HG03039 (cell line): ENCODE data around the gene CFAP90.

ENCODE experiments used
- ATAC-seq: cut with Tn5 transposase; IDR thresholded peaks from one replicate; pipeline ENCODE4 v1.9.1; 2021; ENCODE audit warnings: mild to moderate bottlenecking, moderate library complexity; ENCODE audit not compliant: unreplicated experiment

CFAP90 gene

DNA sequence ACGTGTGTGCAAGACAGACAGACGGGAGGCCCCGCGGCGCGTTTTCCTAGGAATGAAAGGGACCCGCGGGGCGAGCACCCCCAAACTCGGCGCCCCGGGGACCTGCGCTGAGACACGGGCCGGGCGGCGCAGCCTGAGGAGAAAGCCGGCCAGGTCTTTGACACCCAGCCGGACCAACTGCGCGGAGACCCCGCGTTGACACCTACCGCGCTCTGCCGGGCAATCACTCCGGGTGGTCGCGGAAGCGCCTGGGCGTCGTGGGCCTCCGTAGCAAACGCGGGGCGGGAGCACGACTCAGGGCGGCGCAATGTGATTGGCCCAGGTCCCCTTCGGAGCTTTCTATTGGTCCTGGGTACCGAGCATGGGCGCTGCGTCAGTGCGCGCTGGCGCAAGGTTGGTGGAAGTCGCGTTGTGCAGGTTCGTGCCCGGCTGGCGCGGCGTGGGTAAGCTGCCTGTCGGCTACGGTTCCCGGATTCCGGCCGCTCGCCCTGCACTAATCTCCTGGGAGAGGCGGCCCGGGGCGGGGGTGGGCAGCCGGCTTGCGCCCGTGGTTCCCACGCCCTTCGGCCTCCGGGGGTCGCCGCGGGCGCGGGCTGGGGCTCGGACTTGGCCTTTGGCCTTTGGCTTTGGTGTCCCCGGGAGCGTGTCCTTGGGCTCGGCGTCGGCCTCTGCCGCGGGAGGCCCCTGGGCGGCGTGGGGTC is 18.0 kb upstream of the CFAP90 start, which contains the start of the genes FASTKD3 and MTRR:
Gene FASTKD3, minus strand, starts transcription at position 259 of the 701 bp plus-strand sequence. CDS start 948 bp downstream, outside the sequence.
Gene MTRR, plus strand, starts transcription at position 376 of the 701 bp plus-strand sequence. CDS start 1,647 bp downstream, outside the sequence.
- peak; percentile 98 for ATAC-seq

DNA sequence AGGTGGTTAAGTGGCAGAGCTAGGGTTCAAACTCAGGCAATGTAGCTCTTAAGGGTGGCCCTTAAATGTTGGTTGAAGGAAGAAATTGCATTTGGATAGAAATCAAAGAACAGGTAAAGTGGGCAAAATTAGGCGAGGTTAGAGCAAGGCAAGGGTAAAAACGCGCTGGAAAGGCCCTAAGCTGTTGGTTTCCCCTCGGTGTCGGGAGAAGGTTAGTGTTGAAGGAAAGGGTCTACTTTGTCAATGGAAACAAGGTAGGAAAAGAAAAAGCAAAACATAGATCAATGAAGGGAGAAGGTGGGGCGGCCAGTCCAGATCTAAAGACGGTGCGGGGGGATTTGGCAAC is 17.5 kb upstream of the CFAP90 start:
- ATAC-seq: no peak

DNA sequence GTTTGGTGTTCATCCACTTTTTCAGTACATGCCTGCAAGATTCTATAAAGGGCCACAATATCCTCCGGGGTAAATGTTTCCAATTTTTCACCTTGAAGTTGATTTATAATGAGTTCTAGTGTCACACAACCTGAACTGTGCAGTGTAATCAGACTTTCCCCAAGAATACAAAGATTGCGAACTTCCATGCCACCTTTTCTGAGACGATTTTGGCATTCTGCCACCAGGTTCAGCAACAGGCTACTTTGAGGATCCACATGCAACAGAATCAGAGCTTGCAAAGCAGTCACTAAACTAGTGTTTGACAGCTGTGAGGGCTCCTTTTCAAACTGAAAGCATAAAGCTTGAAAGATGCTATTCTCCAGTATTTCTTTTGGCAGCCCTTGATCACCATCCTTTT is 16.3 kb upstream of the CFAP90 start:
- ATAC-seq: no peak

DNA sequence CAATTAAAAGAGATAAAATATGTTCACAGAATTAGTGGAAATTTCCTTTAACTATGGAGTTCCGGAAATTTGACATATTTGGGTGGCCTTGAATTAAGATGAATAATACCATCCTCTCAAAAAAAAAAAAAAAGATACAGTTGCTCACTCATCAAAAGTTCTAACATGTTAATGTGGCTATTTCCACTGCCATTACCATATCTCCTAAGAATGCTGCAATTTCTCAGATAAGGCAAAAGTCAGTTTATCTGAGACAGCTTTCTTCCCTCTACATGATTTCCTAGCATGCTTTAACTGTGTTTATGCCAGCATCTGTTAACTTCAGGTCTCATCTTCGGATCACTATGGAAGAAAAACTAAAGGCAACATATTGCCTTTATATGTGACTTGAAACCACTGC is 15.3 kb upstream of the CFAP90 start:
- no peak for ATAC-seq

DNA sequence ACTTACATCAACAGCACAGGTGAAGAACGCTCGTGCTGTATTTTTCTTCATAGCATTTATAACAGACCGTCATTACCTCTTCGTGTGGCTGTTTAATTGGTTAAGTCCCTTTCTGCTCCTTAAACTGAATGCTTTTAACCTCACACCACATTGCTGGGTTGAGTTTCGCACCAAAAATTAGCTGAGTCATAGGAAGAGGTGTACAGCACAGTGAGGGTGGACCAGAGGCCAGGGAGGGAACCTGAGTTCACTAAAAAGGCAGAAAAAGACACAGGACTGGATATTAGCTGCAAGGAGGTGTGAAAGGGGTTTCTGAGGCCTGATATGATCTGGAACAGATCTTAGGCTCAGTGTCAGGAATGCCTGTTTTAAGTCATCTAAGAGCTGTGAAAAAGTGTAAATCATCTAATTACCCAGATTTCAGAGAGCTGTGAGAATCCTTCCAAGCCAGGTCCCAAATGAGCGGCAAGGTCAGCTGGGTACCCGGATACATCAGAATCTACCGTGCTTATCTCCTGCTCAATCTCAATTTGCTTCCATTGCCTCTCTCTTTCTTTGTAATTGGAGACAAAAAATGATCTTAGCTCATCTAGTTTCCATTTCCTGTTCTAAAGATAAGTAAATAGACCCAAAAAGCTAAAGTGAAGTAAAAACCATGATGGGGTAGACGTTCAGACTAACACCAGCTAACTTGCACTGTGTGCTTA is 7.1 kb upstream of the CFAP90 start:
- no peak for ATAC-seq

DNA sequence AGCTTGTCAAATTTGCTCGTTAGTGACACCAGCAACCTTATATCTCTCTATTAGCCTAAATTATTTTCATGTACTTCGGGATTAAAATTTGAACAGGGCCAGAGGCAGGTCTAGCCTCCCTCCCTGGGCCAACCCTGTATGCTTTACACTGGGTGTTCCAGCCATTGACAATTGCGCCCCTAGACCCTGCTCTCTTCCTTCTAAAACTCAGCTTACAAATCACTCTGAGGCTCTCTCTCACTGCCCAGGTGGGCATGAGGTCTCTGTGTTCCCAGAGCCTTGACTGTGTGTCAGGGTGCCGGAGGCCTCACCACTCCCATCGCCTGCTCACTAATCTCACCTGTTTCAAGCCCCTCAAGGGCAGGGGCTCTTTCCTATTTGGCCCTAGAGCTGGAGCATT is 6.4 kb upstream of the CFAP90 start:
- ATAC-seq: no peak

DNA sequence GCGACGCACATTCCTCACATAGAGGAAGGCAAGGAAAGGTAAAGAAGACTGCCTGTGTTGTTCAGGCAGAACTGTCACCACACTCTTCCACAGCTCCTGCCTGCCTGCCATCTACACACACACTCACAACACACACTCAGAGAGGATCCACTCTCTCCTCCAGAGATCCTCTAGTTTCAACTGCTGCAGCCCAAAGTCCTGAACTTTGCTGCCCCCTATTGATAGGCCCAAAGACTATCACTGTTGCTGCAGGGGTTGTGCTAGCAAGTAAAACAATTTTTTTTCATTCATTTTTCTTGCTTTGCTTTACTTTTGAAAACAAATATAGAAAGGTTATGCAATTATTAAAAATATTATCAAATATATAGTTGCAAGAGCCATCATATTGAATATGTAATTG is 5.9 kb upstream of the CFAP90 start:
- no peak for ATAC-seq

DNA sequence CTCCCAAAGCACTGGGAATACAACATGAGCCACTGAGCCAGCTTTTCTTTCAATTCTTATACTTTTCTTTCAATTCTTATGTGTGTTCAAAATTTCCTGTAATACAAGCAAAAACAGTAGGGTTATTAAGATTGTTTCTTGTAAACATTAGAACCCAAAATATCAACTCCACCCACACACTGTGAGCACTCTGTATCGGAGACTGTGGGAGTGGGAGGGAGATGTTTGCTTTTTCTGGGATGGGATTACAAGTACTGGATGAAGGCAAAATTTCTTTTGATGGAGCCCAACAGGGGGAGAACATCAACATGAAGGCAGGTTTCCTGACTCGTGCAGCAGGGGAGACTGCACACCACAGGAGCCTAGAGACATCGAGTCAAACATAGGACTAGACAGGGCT is 4.7 kb upstream of the CFAP90 start:
- ATAC-seq: no peak

DNA sequence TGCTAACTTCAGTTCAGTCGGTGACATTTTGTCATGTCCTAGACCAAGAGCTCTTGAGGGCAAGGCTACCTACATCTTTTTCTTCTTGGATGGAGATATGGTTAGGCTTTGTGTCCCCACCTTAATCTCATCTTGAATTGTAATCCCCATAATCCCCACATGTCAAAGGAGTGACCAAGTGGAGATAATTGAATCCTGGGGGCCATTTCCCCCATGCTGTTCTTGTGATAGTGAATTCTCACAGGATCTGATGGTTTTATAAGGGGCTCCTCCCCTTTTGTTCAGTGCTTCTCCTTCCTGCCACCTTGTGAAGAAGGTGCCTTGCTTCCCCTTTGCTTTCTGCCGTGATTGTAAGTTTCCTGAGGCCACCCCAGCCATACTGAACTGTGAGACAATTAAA is 2.1 kb upstream of the CFAP90 start:
- ATAC-seq: no peak

DNA sequence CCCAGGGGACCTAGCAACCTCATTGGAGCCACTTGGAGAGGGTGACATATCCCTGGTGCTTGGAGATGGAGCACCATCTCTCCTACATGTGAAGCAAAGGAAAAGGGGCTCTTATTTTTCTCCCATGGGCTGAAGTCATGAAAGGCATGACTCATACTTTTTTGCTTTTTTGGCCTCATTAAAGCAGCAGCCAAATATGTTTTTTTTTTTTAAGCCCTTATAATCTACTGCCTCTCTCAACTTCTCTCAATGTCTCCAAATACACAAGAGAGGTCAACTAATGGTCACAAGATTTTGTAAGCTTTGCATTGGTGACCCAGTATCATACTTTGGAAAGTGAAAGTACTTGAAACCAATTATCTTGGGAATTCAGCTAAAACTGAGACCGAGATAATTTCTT is 1.6 kb upstream of the CFAP90 start:
- ATAC-seq: no peak

DNA sequence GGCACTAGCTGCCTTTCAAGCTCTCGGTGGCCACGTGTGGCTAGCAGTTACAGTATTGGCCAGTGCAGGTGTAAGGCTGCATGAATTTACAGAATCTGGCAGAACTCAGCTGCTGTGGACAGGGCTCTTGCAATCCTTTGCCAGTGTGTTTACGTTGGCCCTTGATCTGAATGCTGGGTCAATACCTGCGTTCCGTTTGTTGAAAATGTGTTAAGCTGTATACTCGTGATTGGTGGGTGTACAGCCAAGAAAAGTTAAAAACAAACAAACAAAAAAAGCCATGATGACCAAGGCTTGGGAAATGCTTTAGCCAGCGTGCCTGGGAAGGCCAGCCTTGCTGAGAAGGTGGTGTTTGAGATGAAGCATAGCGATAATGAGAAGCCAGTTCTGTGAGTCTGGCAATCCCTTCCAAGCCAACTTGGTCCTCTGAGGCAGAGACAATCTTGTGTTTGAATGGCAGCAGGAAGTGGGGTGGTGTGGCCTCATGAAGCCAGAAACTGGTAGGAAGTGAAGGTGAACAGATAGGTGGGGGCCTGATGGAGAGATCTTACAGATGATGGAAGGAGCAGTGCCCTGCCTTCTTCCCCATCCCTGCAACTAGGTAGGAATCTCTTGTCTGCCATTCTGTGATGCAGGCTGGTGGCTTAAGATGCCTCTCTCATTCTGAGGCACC is 820 bp upstream of the CFAP90 start:
- ATAC-seq: no peak

DNA sequence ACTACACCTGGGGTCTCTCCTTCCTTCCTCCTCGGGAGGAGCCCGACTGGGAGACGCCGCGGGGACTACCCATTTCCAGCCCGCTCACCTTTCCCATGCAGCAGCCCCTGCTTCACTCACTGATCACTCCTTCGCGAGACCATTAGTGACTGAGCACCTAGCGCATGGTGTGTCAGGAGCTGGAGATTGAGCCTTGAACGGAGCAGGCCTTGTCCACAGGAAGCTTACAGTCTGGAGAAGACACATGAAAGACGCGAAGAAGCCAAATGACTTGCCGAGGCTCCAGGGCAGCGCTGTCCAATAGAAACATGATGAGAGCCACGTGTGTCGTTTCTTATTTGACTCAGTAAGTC is 283 bp upstream of the CFAP90 start:
- no peak for ATAC-seq

DNA sequence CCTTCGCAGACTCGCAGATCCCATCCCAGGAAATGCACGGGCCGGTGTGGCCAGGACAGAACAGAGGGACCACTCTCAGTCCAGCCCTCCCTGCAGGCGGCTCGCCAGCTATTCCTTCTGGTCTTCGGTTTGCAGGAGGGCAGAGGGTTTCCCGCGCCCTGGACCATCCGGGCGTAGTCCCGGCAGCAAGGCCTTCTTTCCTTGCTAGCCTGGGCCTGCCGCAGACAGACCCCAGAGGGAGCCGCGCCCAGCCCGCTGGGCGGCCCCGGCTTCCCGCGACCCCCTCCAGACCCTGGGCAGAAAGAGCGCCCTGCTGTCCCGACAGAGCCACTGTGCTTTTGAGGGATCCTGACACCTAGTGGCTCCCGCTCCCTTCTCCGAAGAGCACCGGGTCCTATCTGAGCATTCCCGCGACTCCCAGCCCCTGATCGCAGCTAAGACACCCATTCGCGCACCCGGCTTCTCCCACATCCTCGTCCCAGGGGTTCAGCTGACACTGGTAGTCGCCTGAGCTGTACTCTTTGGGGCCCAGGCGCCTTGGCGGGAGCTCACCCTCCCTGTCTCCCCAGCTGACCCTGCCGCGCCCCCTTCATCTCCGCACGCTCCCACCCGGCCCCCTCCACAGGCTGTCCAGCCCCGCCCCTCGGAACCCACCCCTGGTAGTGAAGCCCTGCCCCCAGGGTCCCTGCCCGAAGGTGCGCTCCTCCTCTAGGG is 1.1 kb downstream of the CFAP90 start:
- ATAC-seq: no peak

DNA sequence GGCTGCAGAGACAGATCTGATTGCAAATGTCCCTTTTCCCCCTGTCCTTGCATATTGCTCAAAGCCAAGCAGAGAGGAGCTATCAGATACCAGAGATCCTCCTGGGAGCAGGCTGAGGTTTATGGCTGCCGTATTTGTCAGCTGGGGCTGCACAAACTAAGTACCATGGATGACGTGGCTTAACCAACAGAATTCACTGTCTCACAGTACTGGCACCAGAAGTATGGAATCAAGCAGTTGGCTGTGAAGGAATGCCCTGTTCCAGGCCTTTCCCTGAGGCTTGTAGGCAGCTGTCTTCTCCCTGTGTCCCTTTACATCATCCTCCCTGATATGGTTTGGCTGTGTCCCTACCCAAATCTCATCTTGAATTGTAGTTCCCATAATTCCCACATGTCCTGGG is 2.6 kb downstream of the CFAP90 start:
- ATAC-seq: no peak

DNA sequence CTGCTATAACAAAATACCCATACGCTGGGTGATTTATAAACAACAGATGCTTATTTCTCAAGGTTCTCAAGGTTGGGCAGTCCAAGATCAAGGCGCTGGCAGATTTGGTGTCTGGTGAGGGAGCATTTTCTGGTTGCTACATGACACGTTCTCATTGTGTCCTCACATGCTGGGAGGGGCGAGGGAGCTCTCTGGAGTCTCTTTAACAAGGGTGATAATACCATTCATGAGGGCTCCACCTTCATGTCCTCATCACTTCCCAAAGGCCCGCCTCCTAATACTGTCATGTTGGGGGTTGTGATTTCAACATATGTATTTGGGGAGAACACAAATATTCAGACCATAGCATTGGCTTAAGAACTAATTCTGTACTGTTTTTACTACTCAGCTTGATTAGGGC is 4.6 kb downstream of the CFAP90 start:
- no peak for ATAC-seq

DNA sequence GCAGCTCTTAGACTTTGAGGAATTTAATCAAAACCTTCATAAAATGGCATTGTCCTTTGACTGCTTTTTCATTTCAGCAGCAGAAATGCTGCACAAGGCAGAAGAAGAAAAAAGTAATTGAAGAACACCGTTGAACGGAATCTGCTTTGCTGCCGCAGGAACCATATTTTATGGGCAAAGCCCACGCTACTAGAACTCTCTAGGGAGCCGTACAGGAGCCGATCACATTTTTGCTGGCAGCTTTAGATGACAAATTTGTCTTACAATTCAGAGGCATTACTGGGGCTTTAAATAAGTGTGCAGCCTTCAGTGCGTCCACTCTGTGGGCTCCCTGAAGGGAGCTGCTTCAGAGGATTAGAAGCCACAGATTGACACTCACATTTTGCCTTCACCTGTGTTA is 5.4 kb downstream of the CFAP90 start:
- no peak for ATAC-seq

DNA sequence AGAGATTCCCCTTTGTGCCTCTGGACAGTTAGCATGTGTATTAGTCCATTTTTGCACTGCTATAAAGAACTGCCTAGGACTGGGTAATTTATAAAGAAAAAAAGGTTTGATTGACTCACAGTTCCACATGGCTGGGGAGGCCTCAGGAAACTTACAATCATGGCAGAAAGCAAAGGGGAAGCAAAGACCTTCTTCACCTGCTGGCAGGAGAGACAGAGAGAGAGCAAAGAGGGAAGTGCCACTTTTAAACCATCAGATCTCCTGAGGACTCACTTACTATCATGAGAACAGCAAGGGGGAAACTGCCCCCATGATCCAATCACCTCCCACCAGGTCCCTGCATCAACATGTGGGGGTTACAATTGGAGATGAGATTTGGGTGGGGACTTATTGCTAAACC is 6.0 kb downstream of the CFAP90 start:
- ATAC-seq: no peak

DNA sequence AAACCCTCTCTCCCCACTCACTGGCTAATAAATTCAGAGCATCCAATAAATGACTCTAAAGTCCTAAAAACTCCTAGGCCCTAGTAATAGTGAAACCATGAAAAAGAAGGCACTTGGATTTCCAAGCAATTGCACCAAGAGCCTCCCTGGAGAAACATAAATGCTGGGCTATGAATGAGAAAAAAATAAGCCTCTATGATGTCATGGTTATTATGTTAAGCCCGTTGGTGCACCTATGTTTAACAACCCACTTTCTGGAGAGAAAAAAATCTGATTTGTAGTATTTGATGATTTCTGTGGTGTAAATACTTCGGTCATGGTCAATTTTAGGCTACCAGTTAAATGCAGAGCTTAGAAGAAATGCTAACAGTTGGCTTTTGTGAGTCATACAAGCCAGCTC is 8.4 kb downstream of the CFAP90 start:
- no peak for ATAC-seq

DNA sequence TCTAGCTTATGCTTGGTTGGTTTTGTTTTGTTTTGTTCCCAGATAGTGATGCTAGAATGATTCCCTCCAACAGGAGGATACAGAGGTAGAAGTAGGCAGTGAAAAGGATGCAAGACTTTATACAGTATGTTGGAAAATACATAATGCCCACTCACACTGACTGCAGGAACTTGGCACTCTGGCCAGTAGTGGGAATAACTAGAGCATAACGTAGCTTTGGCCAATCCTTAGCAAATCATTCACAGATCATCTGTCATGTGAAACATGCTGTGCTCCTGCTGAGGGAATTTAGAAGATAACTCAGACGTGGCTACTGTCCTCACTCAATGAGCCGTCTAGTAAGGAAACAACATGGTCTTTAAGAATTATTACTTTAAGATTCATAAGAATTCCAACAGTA is 13.5 kb downstream of the CFAP90 start:
- no peak for ATAC-seq

DNA sequence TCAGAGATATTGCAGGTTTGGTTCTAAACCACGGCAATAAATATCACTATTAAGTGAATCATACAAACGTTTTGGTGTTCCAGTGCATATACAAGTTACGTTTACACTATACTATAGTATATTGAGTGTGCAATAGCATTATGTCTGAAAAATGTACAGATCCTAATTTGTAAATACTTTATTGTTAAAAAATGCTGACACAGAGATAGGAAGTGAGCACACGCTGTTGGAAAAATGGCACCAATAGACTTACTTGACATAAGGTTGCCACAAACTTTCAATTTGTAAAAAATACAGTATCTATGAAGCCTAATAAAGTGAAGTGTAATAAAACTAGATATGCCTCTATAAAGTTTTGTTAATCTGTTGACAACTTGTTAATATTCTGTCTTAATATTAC is 16.0 kb downstream of the CFAP90 start:
- no peak for ATAC-seq

DNA sequence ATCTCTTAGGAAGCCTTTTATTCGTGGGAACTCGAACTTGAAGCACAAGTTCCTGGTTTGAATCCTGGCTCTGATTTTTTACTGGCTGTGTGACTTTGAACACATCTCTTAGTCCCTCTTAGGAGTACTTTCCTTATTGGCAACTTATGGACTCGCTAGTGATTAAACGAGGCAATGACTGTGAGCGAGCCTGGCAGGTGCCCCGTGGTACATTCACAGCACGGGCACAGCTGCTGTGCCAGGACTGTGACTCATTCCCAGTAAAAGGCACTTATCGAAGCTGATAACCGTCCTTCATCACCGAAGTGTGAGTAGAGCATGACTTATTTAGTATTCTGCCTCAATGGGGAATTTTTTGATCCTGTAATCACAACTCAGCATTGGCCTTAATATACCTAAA is 22.7 kb downstream of the CFAP90 start:
- ATAC-seq: no peak

DNA sequence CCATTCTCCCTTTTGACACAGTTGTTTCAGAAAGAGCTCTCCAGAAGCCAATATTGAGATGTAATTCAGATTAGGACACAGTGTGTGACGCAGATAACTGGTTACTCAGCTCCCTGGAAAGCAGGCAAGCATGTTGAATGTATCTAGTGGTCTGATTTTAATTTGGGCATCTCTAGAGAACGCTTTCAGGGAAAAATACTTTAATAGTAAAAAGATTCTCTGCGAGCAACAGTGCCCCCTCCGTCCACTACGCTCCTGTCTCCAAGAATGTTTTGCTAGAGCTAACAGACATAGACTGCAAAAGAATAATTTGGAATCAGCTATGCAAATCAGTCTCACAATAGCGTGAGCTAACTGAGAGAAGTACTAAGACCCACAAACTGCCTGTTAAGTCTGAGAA is 23.3 kb downstream of the CFAP90 start:
- ATAC-seq: no peak
